Fibroblast of lung (primary cell): ENCODE data around the gene HID1. TPM values are rescaled to one million over a fixed set of nuclear protein-coding genes. Genes with fewer than 3 reads are reported as not detected.

Source experiments
- DNase-seq, 2 donors: peaks; one replicate each; pipeline versions ENCODE4 v3.0.0 to v3.0.0-alpha.2; 2010; ENCODE audit warnings: low read depth in 2 of 2
- H2AFZ ChIP-seq: 2 replicates; pipeline ENCODE4 v1.5.1; 2012; ENCODE audit warnings: low read length, control low read depth, inconsistent platforms
- H3K27ac ChIP-seq: 2 replicates; pipeline ENCODE4 v1.5.1; 2011; ENCODE audit warnings: low read length, control low read depth; ENCODE audit not compliant: insufficient read depth
- H3K27me3 ChIP-seq: 2 replicates; pipeline ENCODE4 v1.5.1; 2011; ENCODE audit warnings: mild to moderate bottlenecking, low read length; ENCODE audit not compliant: control insufficient read depth, insufficient read depth
- H3K36me3 ChIP-seq: 2 replicates; pipeline ENCODE4 v1.5.1; 2011; ENCODE audit warnings: low read length; ENCODE audit not compliant: control insufficient read depth, insufficient read depth
- H3K4me1 ChIP-seq: 2 replicates; pipeline ENCODE4 v1.5.1; 2011; ENCODE audit warnings: low read length; ENCODE audit not compliant: control insufficient read depth, insufficient read depth; ENCODE audit errors: extremely low read depth
- H3K4me2 ChIP-seq: 2 replicates; pipeline ENCODE4 v1.5.1; 2011; ENCODE audit warnings: low read length, control low read depth; ENCODE audit not compliant: insufficient read depth; ENCODE audit errors: extremely low read depth
- H3K4me3 ChIP-seq, 4 experiments: fragments of 200-600 bp in 1 of 4; sonication (generic) in 1 of 4; replicated peaks in 1 of 4; 2 replicates each; pipeline ENCODE4 v1.5.1; 2011 to 2016; ENCODE audit warnings: low read length in 4 of 4, low read depth in 3 of 4, mild to moderate bottlenecking in 3 of 4, control low read depth in 2 of 4, inconsistent platforms in 1 of 4, mixed read lengths in 1 of 4; ENCODE audit not compliant: insufficient read depth in 1 of 4; ENCODE audit errors: control extremely low read depth in 1 of 4
- H3K79me2 ChIP-seq: 2 replicates; pipeline ENCODE4 v1.5.1; 2012; ENCODE audit warnings: mild to moderate bottlenecking, low read length, inconsistent platforms; ENCODE audit not compliant: control insufficient read depth, insufficient read depth
- H3K9ac ChIP-seq: 2 replicates; pipeline ENCODE4 v1.5.1; 2011; ENCODE audit warnings: mild to moderate bottlenecking, low read length, control low read depth; ENCODE audit not compliant: insufficient read depth
- H3K9me3 ChIP-seq: 2 replicates; pipeline ENCODE4 v1.5.1; 2012; ENCODE audit warnings: low read depth, low read length; ENCODE audit not compliant: control insufficient read depth, insufficient read depth
- H4K20me1 ChIP-seq: 2 replicates; pipeline ENCODE4 v1.5.1; 2011; ENCODE audit warnings: low read length; ENCODE audit not compliant: control insufficient read depth, insufficient read depth; ENCODE audit errors: extremely low read depth
- CTCF ChIP-seq, 2 donors: IDR thresholded peaks in 1 of 2; conservative IDR thresholded peaks in 1 of 2; 1 replicate in 1 of 2; 2 replicates in 1 of 2; pipeline ENCODE4 v1.5.1; 2011 to 2012; ENCODE audit warnings: low read length in 2 of 2, control low read depth in 1 of 2, inconsistent platforms in 1 of 2, low read depth in 1 of 2, mild to moderate bottlenecking in 1 of 2
- EZH2 ChIP-seq: IDR thresholded peaks from 2 replicates; pipeline ENCODE4 v1.5.1; 2012; ENCODE audit warnings: low read length, control low read depth, mild to moderate bottlenecking; ENCODE audit errors: missing control alignments
- polyA plus RNA-seq, 2 donors: library from polyadenylated mRNA; depleted of rRNA in 1 of 2; stranded (reverse) in 1 of 2; unstranded in 1 of 2; fragments of >200 nt; gene quantifications; 2 replicates each; pipeline ENCODE4 v1.2.1, GENCODE V29; 2011 to 2012; ENCODE audit warnings: missing spikeins in 1 of 2
- total RNA-seq: library from RNA; depleted of rRNA; stranded (reverse); fragments of >200 nt; gene quantifications from 2 replicates; pipeline ENCODE4 v1.2.1, GENCODE V29; 2014

The HID1 gene
- total and polyA plus RNA-seq, 2 donors (not counting 1 experiment from before 2014, with no cell fraction given) = 0.17 to 0.23 TPM

GRCh38 chr17:74941128-74941725 is 31.3 kb downstream of the HID1 start:
- Histone ChIP-seq H3K9me3 (no peaks in the 10 kb centered on the region), H3K4me2 (no peak overlapping the region), H3K9ac (no peak overlapping the region), H4K20me1 (no peaks in the 10 kb centered on the region), H2AFZ (no peak overlapping the region), H3K27me3 (peaks cover 40% of the 10 kb centered on the region), H3K79me2 (no peaks in the 10 kb centered on the region), H3K4me1 (no peaks in the 10 kb centered on the region), H3K4me3 (no peak overlapping the region), H3K36me3 (no peaks in the 10 kb centered on the region), H3K27ac (no peak overlapping the region)
- TF ChIP-seq EZH2 (peak; percentile 32), CTCF (conservative IDR thresholded peaks at IDR 0.05 in 1 of 2, IDR thresholded peaks at IDR 0.05 in 1 of 2; ENCODE audit: low read depth in 1 of 2, low read length in 2 of 2) (no peak)
- no peak for DNase-seq

- peaks cover 46% of the 10 kb centered on the region for H3K27me3 ChIP-seq
- no peak for TF ChIP-seq CTCF (conservative IDR thresholded peaks at IDR 0.05 in 1 of 2, IDR thresholded peaks at IDR 0.05 in 1 of 2; ENCODE audit: low read depth in 1 of 2, low read length in 2 of 2)
- TF ChIP-seq EZH2 = no peak
- H3K4me2 ChIP-seq = no peak overlapping the region
- no peak overlapping the region for H3K4me3 ChIP-seq
- no peaks in the 10 kb centered on the region for H3K36me3 ChIP-seq
- H3K9ac ChIP-seq = no peak overlapping the region
- no peaks in the 10 kb centered on the region for H3K79me2 ChIP-seq
- no peak for DNase-seq
- no peaks in the 10 kb centered on the region for H3K9me3 ChIP-seq
- H2AFZ ChIP-seq = no peak overlapping the region
- no peak overlapping the region for H3K27ac ChIP-seq
- H4K20me1 ChIP-seq = no peaks in the 10 kb centered on the region
- no peaks in the 10 kb centered on the region for H3K4me1 ChIP-seq
These were observed 33.0 kb downstream of the HID1 start for GRCh38 chr17:74939534-74939933.

- Histone ChIP-seq H3K27me3 (peaks cover 45% of the 10 kb centered on the region), H3K79me2 (no peaks in the 10 kb centered on the region), H3K9ac (no peak overlapping the region), H3K4me1 (no peaks in the 10 kb centered on the region), H3K4me3 (no peak overlapping the region), H3K4me2 (no peak overlapping the region), H2AFZ (no peak overlapping the region), H3K36me3 (no peaks in the 10 kb centered on the region), H3K9me3 (no peaks in the 10 kb centered on the region), H4K20me1 (no peaks in the 10 kb centered on the region), H3K27ac (no peak overlapping the region)
- no peak for DNase-seq
- TF ChIP-seq EZH2 (no peak), CTCF (conservative IDR thresholded peaks at IDR 0.05 in 1 of 2, IDR thresholded peaks at IDR 0.05 in 1 of 2; ENCODE audit: low read depth in 1 of 2, low read length in 2 of 2) (no peak)
These were observed 34.2 kb downstream of the HID1 start for GRCh38 chr17:74938194-74938950.
